ENCODE results near the gene ATP2B3. TPM values are rescaled to one million over a fixed set of nuclear protein-coding genes. Genes with fewer than 3 reads are reported as not detected.
"Not testable (repeated sequence)": the region's sequence is repeated elsewhere in the genome, so short reads cannot be mapped to it uniquely, and the experiment has no call there.

ATP2B3 gene
- total and polyA plus RNA-seq, 2 donors (not counting 3 experiments of a cell fraction or from before 2014, with no cell fraction given) = 0.01 to 0.07 TPM

GRCh38 chrX:153603131-153603656 is 85.8 kb downstream of the ATP2B3 start:
- dilution Hi-C loops (cut with MboI; ENCODE audit: extremely low pct_ligation_motif_present, low sequenced_read_pairs) (no loop called here), intact Hi-C loops (cut with micrococcal nuclease) (no loop called here)
- POLR2A ChIA-PET = no interaction called here
- peaks cover 7% of the 10 kb centered on the region for H3K4me1 ChIP-seq (ENCODE audit: control insufficient read depth, extremely low read depth, insufficient read depth, low read length)
- H3K27me3 ChIP-seq (ENCODE audit: control insufficient read depth in 2 of 2, insufficient read depth in 2 of 2, low read length in 2 of 2) = peaks cover 2 to 4% of the 10 kb centered on the region in 2 experiments
- no peaks in the 10 kb centered on the region for H3K36me3 ChIP-seq (ENCODE audit: control insufficient read depth in 2 of 2, extremely low read depth in 1 of 2, insufficient read depth in 2 of 2, low read length in 2 of 2)
- DNase-seq (ENCODE audit: low read depth, low spot score) (no peak), FAIRE-seq (no peak)
- no peak overlapping the region for H3K27ac ChIP-seq (ENCODE audit: insufficient read depth, low read depth, low read length)
- H3K9me3 ChIP-seq (replicated peaks; ENCODE audit: control insufficient read depth, insufficient read depth, low read length) = no peaks in the 10 kb centered on the region
- no peaks in the 10 kb centered on the region for H3K9me1 ChIP-seq (replicated peaks; ENCODE audit: control insufficient read depth, extremely low read depth, insufficient read depth, low read length)
- H3K4me3 ChIP-seq (replicated peaks in 1 of 3; ENCODE audit: insufficient read depth in 1 of 3, low read depth in 1 of 3, low read length in 3 of 3) = no peak overlapping the region
- no peak overlapping the region for H3K9ac ChIP-seq (replicated peaks; ENCODE audit: extremely low read depth, insufficient read depth, low read length)
- TF ChIP-seq MYC (IDR thresholded peaks at IDR 0.05; ENCODE audit: low read depth, low read length) = no peak
- TF ChIP-seq EZH2 (IDR thresholded peaks at IDR 0.05; ENCODE audit: borderline replicate concordance, low read depth, low read length, severe bottlenecking) = no peak
- no peak for TF ChIP-seq MAX (IDR thresholded peaks at IDR 0.05; ENCODE audit: insufficient read depth, insufficient read length)
- TF ChIP-seq FOS (IDR thresholded peaks at IDR 0.05; ENCODE audit: borderline replicate concordance, insufficient read depth, low read length) = no peak
- TF ChIP-seq GATA2 (IDR thresholded peaks at IDR 0.05; ENCODE audit: insufficient read depth, insufficient read length, low read depth, low read length) = no peak
- TF ChIP-seq POLR2AphosphoS5 (IDR thresholded peaks at IDR 0.05; ENCODE audit: insufficient read depth, low read depth, low read length) = no peak
- TF ChIP-seq POLR2A (IDR thresholded peaks at IDR 0.05; ENCODE audit: low read depth, low read length) = no peak
- no peak for TF ChIP-seq JUN (IDR thresholded peaks at IDR 0.05; ENCODE audit: borderline replicate concordance, insufficient read depth, insufficient read length, low read depth)
- TF ChIP-seq CTCF (IDR thresholded peaks at IDR 0.05; ENCODE audit: extremely low read depth in 1 of 2, insufficient read depth in 1 of 2, low read depth in 1 of 2, low read length in 2 of 2) = no peak
- no peak overlapping the region for H3K4me2 ChIP-seq (ENCODE audit: insufficient read depth, low read length)
- H3K79me2 ChIP-seq (ENCODE audit: control insufficient read depth, insufficient read depth, low read length) = peaks cover 4% of the 10 kb centered on the region
- no TSS peak for BruUV-seq (replicated peaks)
- H2AFZ ChIP-seq (ENCODE audit: low read depth, low read length) = no peak overlapping the region
- CTCF ChIA-PET = interaction anchor here (0.7 kb wide), 1 partner anchor 65 kb away, joined by 3 read pairs; no protein-coding TSS in a partner anchor
- H4K20me1 ChIP-seq (replicated peaks; ENCODE audit: control insufficient read depth, extremely low read depth, insufficient read depth, low read length) = no peaks in the 10 kb centered on the region

GRCh38 chrX:153604666-153605380 is 87.4 kb downstream of the ATP2B3 start:
- H3K4me3 ChIP-seq (replicated peaks in 1 of 3; ENCODE audit: insufficient read depth in 1 of 3, low read depth in 1 of 3, low read length in 3 of 3); POLR2A ChIA-PET; BruUV-seq (replicated peaks); H3K79me2 ChIP-seq (ENCODE audit: control insufficient read depth, insufficient read depth, low read length); dilution Hi-C loops (cut with MboI; ENCODE audit: extremely low pct_ligation_motif_present, low sequenced_read_pairs); H3K27ac ChIP-seq (ENCODE audit: insufficient read depth, low read depth, low read length); intact Hi-C loops (cut with micrococcal nuclease); H3K9ac ChIP-seq (replicated peaks; ENCODE audit: extremely low read depth, insufficient read depth, low read length); DNase-seq (ENCODE audit: low read depth, low spot score); H3K9me3 ChIP-seq (replicated peaks; ENCODE audit: control insufficient read depth, insufficient read depth, low read length); FAIRE-seq; H3K27me3 ChIP-seq (ENCODE audit: control insufficient read depth in 2 of 2, insufficient read depth in 2 of 2, low read length in 2 of 2); H4K20me1 ChIP-seq (replicated peaks; ENCODE audit: control insufficient read depth, extremely low read depth, insufficient read depth, low read length); H3K4me2 ChIP-seq (ENCODE audit: insufficient read depth, low read length); H3K9me1 ChIP-seq (replicated peaks; ENCODE audit: control insufficient read depth, extremely low read depth, insufficient read depth, low read length); H2AFZ ChIP-seq (ENCODE audit: low read depth, low read length); H3K4me1 ChIP-seq (ENCODE audit: control insufficient read depth, extremely low read depth, insufficient read depth, low read length); H3K36me3 ChIP-seq (ENCODE audit: control insufficient read depth in 2 of 2, extremely low read depth in 1 of 2, insufficient read depth in 2 of 2, low read length in 2 of 2): not testable (repeated sequence)
- CTCF ChIA-PET = interaction anchor here (1.1 to 1.8 kb wide), 2 partner anchors 50 to 63 kb away, joined by 3 to 4 read pairs; no protein-coding TSS in a partner anchor
